ENCODE measurements around the gene EHMT1.
"Not testable (repeated sequence)": the region's sequence is repeated elsewhere in the genome, so short reads cannot be mapped to it uniquely, and the experiment has no call there.

The EHMT1 gene

DNA sequence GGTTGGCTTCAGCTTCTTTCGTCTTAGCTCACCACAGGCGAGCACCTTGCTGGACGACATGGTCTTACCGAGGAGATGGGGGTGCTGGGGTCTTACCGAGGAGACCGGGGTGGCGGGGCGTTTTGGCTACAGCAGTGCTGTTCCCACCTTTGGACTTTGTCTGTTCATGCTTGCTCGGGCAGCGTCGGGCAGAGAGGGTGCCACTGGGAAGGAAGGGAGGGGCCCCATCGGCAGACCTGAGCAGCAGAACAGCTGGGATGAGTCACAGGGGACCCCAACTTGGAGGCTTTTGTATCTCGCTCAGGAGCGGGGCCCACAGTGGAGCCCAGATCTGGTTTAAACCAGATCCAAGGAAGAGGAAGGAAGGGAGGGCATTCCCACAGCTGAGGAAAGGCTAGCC lies 152.8 kb downstream of the EHMT1 start:
- no peak for DNase-seq

DNA sequence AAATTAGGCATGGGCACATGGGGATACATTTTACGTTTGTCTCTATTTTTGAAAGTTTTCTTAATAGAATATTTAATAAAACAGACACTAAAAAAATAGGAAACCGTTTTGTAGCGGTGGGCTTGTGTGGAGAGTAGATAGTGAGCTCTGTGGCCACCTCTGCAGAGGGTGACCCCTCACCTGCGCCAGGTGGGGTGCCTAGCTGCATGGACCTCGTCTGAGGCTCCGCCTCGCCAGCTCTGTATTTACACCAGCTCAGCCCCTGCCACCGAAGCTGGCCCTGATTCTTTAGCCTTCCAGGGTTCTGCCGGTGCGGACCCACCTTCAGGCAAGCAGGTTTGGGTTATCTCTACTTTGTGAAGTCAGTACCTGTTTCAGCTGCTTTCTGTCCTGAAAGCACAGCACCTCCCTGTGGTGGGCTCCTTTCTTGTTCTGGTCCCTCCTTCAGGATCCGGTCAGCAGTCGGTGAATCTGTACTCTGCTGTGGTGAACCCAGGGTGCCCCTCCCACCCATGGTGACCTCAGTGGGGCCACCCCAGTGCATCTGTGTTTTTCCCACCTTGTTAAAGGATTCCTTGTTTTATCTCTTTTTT lies 153.6 kb downstream of the EHMT1 start:
- DNase-seq, result no peak

DNA sequence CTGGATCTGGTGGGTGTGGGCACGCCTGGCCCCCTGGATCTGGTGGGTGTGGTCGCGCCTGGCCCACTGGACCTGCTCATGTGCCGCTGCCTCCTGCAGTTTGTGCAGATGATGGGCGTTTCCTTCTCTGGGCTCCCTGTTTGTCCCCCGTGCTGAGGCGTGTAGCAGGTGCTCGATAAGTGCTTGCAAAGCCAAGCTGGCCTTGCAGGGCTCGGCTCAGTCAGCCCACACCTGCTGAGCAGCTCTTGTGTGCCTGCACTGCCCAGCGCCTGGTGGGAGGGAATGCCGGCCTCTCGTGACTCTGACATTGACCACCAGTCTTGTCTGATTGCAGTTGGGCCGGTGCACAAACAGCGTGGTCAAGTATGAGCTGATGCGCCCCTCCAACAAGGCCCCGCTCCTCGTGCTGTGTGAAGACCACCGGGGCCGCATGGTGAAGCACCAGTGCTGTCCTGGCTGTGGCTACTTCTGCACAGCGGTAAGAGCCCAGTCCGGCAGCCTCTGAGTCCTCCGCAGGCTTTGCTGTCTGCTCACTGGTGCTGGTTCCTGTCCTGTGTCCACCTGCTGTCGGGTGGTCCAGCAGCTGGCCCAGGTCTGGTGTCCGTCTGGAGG lies 156.1 kb downstream of the EHMT1 start:
- no peak for DNase-seq

DNA sequence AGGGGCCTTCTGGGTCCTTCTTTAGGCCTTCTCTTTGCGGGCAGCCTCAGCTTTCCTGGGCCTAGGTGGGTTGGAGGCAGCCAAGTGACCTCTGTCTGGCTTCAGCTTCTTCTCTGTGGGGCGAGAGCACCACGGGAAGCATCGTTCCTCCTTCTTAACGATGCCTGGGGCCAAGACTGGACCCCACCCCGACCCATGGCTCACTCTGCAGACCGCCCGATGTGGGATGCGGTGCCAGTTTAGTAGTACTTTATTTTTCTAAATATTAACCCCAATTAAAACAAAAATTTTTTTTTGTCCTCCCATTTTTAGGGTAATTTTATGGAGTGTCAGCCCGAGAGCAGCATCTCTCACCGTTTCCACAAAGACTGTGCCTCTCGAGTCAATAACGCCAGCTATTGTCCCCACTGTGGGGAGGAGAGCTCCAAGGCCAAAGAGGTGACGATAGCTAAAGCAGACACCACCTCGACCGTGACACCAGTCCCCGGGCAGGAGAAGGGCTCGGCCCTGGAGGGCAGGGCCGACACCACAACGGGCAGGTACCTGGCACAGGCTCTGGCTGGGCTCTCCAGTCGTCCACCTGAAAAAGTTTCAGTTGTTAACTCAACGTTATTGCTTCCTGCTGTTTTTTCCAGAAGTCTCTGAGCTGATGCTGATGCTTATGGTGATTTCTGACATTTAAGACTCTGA lies 157.6 kb downstream of the EHMT1 start:
- no peak for DNase-seq

DNA sequence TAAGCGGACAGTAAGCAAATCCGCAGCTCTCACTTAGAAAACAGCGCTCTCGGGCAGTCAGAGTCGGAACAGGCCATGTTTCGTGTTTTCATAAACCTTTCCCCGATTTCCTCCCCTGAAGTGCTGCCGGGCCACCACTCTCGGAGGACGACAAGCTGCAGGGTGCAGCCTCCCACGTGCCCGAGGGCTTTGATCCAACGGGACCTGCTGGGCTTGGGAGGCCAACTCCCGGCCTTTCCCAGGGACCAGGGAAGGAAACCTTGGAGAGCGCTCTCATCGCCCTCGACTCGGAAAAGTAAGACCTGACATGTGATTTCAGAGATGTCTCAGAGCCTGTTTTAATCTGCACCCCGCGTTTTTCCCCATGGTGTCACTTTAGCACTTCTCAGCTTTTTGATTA lies 159.0 kb downstream of the EHMT1 start:
- no peak for DNase-seq

DNA sequence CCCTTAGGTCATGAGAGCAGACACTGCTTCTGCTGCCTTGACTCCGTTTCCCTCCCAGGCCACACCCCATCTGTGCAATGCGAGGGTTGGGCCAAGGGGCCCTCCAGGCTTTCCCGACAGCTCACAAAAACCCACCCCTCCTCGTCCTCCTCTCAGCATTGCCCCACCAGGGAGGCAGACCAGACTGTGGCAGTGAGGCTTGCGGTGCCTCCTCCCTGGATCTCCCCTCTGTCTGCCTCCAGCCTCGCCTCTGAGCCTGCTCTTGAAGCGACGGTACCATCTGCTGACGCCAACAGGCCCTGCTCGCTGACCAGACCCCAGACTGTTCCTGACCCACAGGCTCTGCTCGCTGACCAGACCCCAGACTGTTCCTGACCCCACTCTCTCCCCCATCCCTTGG lies 159.5 kb downstream of the EHMT1 start:
- no peak for DNase-seq

DNA sequence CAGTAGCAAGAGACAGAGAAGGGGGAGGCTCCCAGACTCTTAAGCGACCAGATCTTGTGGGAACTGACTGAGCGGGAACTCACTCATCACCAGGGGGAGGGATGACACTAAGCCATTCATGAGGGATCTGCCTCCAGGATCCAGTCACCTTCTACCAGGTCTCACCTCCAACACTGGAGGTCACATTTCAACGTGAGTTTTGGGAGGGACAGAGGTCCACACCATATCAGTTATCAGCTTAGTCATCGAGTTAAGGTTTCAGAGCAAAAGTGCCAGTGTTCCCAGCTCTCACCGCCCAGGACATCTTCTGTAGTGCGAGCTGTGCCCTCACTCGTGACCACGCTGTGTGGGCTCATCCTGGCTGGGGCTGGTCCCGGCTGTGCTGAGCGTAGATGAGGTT lies 160.1 kb downstream of the EHMT1 start:
- DNase-seq, result no peak

DNA sequence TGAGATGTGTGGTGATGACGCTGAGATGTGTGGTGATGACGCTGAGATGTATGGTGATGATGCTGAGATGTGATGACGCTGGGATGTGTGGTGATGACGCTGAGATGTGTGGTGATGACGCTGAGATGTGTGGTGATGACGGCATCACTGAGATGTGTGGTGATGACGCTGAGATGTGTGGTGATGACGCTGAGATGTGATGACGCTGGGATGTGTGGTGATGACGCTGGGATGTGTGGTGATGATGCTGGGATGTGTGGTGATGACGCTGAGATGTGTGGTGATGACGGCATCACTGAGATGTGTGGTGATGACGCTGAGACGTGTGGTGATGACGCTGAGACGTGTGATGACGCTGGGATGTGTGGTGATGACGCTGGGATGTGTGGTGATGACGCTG lies 161.2 kb downstream of the EHMT1 start:
- not testable (repeated sequence) for DNase-seq

DNA sequence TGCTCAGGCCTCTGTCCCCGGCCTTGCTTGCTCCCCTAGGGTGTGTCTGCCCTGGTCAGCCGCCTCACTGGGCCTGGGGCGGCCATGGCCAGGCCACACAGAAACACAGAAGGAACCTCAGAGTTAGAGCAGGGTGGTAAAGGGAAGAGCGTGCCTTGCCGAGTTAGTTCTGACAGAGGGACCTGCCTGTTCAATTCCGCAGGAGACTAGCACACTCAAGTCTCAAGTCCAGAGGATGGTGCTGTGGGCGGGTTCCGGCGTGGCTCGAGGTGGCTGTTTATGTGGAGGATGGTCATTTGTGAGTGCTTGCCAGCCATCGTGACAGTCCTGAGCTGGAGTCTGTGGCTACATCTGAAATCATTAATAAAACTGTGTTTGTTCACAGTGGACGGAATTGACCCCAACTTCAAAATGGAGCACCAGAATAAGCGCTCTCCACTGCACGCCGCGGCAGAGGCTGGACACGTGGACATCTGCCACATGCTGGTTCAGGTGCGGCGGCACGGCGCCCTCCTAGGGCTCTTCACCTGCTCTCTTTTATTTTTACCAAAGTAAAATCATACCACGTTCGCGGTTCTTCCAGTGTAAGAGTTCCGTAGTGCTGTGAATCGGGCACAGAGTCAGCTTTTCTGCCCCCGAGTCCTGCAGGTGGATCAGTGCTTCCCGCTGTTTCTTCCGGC lies 163.2 kb downstream of the EHMT1 start:
- DNase-seq, result no peak

DNA sequence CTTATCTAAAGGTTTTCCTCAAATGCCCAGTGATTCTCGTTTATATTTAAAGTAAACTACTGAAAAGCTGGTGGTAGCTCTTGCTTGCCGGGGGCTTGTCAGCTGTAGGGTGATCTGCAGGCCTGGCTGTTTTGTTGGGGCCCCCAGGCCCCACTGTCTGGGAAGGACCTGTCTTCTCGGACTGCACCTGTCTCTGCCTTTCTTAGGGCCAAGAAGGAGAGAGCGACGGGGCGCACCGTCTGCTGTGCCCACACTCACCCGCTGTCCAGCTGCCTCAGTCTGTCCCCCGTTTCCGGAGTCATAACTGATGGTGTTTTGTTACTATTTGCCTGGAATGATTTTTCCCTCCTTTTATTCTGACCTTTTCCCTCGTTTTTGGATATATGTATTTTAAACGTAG lies 164.7 kb downstream of the EHMT1 start:
- DNase-seq, result no peak

DNA sequence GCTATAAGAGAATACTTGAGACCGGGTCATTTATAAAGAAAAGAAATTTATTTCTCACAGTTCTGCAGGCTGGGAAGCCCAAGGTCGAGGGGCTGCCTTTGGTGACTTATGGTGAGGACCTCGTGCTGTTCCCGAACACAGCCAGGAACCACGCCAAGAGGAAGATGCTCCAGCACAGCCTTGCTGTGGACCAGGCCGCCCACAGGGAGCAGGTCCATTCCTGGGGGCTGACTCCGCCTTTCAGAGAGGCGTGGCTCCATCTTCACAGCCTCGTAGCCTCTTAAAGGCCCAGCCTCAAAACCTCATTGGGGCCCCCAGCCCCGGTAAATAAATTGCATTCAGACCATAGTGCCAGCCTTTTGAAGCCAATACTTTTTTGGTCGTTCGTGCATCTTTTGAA lies 165.2 kb downstream of the EHMT1 start:
- no peak for DNase-seq

DNA sequence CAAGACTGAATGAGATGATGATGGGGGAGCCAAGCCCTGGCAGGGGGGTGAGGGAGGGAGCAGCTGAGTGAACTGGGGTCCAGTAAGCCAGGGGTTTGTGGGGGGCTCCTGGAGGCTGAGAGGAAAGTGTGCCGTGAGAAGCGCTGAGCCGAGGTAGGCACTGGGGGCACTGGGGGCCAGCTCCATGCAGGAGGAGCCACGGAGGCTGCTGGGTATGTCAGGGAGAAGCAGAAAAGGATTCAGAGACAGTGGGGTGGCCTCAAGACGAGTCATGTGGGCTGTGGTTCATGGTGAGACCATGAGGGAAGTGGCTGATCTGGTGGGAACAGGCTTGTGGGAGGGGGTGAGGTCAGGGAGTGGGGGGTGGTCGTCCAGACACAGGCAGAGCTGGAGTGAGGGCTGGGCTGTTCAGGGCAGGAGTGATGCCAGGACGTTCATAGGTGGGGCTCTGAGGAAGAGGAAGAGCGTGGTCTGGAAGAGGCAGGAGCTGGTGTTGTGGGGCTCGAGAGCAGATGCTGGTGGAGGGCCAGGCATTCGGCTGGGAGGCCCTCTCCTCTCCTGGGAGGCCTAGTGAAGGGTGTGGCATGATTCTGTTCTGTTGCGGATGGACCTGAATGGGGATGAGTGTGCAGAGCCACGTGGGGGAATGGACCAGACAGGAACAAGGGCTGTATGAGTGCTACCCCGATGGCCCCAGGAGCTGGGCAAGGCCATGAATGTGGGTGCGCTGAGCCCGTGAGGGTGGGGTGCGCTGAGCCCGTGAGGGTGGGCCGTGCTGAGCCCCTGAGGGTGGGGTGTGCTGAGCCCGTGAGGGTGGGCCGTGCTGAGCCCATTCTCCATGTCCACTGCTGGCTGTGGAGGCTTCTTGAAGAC lies 166.1 kb downstream of the EHMT1 start:
- DNase-seq, result no peak

DNA sequence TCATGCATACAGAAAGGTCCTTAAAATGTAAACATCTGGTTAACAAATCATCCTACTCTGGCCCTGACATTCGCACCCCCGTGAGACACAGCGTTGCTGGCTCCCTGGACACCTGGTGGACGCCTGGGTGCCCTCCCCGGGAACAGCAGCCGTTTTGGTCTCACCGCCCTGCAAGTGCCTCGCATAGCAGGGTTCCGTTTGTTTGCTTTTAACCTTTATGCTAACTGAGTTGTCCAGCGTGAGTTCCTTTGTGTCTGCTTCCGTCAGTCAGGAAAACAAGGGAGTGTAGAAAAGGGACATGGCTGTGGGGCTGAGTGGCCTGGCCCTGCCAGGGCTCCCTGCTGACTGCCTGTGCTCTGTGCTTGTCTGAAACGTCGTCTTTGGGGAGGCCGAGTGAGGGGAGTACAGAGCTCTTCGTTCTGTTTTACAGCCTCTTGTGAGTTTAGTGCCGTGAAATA lies 166.9 kb downstream of the EHMT1 start:
- DNase-seq, result no peak

DNA sequence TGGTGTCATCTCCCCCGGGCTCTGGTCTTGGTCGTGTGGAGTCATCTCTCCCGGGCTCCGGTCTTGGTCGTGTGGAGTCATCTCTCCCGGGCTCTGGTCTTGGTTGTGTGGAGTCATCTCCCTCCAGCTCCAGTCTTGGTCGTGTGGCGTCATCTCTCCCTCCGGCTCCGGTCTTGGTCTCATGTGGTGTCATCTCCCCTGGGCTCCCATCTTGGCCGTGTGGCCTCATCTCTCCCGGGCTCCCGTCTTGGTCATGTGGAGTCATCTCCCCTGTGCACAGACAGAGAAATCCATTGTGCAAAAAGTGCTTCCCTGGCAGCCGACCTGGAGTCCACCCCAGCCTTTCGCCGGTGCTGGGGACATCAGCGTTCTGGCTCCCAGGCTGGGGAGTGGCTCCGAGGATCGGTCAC lies 167.7 kb downstream of the EHMT1 start:
- DNase-seq, result no peak

DNA sequence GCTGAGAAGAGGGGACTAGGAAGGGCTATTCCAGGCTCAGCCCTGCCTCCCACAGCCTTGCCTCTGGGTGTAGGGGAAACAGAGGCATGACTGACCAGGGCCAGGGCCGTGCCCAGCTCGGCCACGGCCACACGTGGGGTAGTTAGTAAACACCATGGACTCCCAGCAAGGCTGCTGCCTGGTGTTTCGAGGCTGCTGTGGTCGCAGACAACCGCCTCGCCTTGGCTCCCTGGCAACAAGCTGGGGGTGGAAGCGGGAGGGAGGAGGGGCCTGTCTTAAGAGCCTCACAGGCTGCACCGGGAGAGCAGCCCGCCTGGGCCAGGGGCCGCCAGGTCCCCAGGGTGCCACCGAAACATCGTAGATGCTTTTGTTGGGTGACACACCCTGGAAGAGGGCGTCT lies 168.6 kb downstream of the EHMT1 start:
- no peak for DNase-seq

DNA sequence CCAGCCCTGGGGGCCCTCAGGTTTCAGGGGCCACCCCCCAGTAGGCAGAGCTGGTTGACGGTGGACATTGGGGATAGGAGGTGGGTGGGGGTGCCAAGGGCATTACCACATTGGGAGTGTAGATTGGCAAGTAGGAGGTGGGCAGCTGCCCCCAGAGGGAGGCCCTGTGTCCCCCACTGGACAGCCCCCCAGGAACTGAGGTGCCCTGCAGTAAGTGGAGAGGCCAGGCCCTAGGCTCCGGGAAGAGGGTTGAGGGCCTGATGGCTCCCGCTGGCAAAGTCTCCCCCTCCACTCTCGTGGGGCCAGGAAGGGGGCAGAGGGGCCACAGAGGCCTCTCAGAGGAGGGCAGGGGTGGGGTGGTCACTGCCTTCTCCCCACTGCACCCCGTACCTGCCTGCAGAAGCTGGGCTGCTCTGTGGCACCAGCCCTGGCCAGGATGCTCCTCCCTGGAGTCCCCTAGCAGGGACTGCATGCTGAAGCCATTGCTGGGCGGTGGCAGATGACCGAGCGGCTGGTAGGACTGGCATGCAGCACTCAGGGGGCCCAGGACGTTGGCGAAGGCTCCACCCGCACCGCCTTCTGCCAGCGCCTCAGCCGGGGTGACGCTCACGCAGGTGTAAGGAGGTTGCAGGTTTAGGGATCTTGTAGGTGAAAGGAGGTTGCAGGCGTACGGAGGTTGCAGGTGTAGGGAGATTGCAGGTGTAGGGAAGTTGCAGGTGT lies 169.1 kb downstream of the EHMT1 start:
- DNase-seq, result no peak

DNA sequence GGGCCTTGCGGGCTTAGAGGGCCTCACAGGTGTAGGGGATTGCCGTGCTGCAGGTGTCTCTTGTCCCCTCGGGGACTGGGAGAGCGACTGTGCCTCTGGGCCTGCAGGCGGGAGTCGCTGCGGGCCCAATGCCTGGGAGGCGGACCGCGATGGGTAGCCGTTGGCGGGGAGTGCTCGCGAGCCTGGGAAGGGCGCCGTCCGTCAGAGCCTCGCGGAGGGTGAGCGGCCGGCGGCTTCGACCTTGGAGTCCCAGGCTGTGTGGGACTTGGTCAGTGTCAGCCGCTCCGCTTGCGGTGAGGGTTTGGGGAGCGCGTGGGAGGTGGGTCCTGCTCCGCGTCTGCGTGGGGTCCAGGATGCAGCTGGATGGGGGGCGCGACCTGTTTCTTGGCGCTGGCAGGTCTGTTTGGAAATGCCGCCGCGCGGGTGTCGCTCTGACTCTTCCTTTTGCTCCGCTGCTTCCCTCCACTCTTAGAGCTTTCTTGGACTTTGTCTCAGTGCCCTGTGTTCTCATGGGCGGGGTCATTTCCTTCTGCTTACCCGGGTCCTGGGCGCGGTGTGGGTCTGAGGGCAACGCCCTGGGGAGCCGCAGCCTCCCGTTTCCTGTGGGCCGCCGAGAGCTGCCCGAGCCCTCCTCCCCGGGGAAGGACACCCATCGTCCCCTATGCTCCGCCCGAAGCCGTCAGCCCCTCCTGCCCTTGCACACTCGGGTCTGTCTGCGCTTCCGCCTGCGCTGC lies 169.9 kb downstream of the EHMT1 start:
- DNase-seq, result no peak

DNA sequence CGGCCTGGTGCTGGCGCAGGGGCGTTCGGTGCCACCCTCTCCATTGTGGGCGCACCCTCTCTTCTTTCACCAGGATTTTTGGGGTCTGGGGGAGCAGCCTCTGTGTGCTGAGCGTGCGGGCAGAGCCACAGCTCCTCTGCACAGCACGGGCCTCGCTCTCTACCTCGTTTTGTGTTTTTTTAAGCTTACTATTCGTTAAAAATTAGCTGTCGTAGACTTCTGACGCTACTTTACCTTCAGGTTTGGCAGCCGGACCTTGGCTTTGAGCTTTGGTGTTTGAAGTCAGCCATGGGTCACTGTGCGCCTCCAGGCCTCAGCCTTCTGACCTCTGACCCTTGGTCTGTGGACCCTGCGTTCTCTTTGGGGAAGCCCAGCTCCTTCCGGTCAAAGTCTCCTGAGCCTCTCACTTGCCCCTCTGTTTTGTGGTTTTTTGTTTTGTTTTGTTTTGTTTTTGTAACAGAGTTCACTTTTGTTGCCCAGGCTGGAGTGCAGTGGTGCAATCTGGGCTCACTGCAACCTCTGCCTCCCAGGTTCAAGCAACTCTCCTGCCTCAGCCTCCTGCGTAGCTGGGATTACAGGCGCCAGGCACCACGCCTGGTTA lies 170.6 kb downstream of the EHMT1 start:
- DNase-seq, result no peak

DNA sequence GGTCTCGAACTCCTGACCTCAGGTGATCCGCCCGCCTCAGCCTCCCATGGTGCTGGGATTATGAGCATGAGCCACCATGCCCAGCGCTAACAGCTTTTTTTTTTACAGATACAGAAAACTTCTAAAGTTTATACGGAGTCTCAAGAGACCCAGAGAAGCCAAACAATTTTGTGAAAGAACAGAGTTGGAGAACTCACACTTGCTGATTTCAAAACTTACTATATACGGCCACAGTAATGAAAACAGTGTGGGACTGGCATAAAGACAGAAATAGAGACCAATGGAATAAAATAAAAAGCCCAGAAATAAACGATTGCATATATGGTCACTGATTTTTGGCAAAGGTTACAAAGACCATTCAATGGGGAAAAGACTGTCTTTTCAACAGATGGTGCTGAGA lies 173.1 kb downstream of the EHMT1 start:
- no peak for DNase-seq

DNA sequence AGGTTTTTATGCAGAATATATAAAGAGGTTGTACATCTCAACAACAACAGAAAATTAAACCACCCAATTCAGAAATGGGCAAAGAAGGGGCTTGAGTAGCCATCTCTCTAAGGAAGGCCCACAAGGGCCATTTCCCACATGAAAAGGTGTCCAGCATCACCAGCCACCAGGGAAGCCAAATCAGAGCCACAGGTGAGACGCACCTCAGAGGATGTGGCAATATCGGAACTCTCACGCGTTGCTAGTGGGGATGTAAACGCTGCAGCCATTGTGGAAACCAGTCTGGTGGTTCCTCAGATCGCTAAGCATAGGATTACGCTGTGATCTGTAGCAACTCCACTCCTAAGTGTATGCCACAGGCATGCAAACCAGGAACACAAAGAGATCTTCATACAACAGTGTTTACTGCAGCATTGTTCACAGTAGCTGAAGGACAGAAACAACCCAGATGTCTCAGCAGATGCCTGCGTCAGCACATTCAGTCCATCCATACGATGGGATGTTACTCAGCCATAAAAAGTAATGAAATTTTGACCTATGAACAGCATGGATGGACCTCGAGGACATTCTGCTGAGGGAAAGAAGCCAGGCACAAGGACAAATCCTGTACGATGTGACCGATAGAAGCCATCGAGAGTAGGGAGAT lies 174.5 kb downstream of the EHMT1 start:
- DNase-seq, result no peak
